H9 (cell line): ENCODE results near the gene SDF2. TPM values are rescaled to one million over a fixed set of nuclear protein-coding genes. Genes with fewer than 3 reads are reported as not detected.

Source experiments
- DNase-seq: peaks from one replicate; pipeline ENCODE4 v3.0.0-alpha.2; 2017
- H2AFZ ChIP-seq: one replicate; pipeline ENCODE4 v1.6.1; 2013; ENCODE audit warnings: mild to moderate bottlenecking, low read length, control low read depth, moderate library complexity
- H2AK5ac ChIP-seq: 2 replicates; pipeline ENCODE4 v1.6.1; 2013; ENCODE audit warnings: low read length, control low read depth, mixed read lengths; ENCODE audit not compliant: insufficient read length
- H2BK120ac ChIP-seq: one replicate; pipeline ENCODE4 v1.6.1; 2013; ENCODE audit warnings: low read depth, mild to moderate bottlenecking, low read length, control low read depth, inconsistent platforms; ENCODE audit not compliant: poor library complexity, severe bottlenecking
- H2BK12ac ChIP-seq: 2 replicates; pipeline ENCODE4 v1.6.1; 2013; ENCODE audit warnings: low read length, control low read depth, mixed read lengths, low read depth; ENCODE audit not compliant: insufficient read length
- H2BK15ac ChIP-seq: 2 replicates; pipeline ENCODE4 v1.6.1; 2013; ENCODE audit warnings: low read depth, low read length, control low read depth
- H2BK20ac ChIP-seq: one replicate; pipeline ENCODE4 v1.6.1; 2013; ENCODE audit warnings: low read depth, mild to moderate bottlenecking, low read length, control low read depth, inconsistent platforms; ENCODE audit not compliant: poor library complexity, severe bottlenecking
- H2BK5ac ChIP-seq: 2 replicates; pipeline ENCODE4 v1.6.1; 2013; ENCODE audit warnings: low read length, control low read depth, mixed read lengths; ENCODE audit not compliant: insufficient read length
- H3K14ac ChIP-seq: 2 replicates; pipeline ENCODE4 v1.6.1; 2013; ENCODE audit warnings: low read length, control low read depth; ENCODE audit not compliant: insufficient read depth
- H3K18ac ChIP-seq: 2 replicates; pipeline ENCODE4 v1.6.1; 2013; ENCODE audit warnings: low read depth, mild to moderate bottlenecking, mixed read lengths, low read length, control low read depth; ENCODE audit not compliant: insufficient read length
- H3K23ac ChIP-seq: 2 replicates; pipeline ENCODE4 v1.6.1; 2013; ENCODE audit warnings: low read length, control low read depth, mixed read lengths, low read depth; ENCODE audit not compliant: insufficient read length
- H3K23me2 ChIP-seq: 2 replicates; pipeline ENCODE4 v1.6.1; 2013; ENCODE audit warnings: low read depth, mild to moderate bottlenecking, mixed read lengths, low read length, control low read depth; ENCODE audit not compliant: insufficient read length, poor library complexity, severe bottlenecking
- H3K27ac ChIP-seq: 2 replicates; pipeline ENCODE4 v1.5.1; 2013; ENCODE audit warnings: low read length, control low read depth, mixed read lengths, low read depth; ENCODE audit not compliant: insufficient read length
- H3K27me3 ChIP-seq: 2 replicates; pipeline ENCODE4 v1.6.1; 2013; ENCODE audit warnings: low read length, control low read depth, inconsistent platforms; ENCODE audit not compliant: insufficient read depth
- H3K4ac ChIP-seq: 2 replicates; pipeline ENCODE4 v1.6.1; 2013; ENCODE audit warnings: low read depth, mild to moderate bottlenecking, control low read depth, inconsistent platforms, low read length, moderate library complexity
- H3K4me1 ChIP-seq: 2 replicates; pipeline ENCODE4 v1.6.1; 2013; ENCODE audit warnings: low read length, control low read depth, inconsistent platforms; ENCODE audit not compliant: insufficient read depth
- H3K4me2 ChIP-seq: 2 replicates; pipeline ENCODE4 v1.6.1; 2013; ENCODE audit warnings: low read length, control low read depth, mixed read lengths; ENCODE audit not compliant: insufficient read length, insufficient read depth
- H3K56ac ChIP-seq: 2 replicates; pipeline ENCODE4 v1.6.1; 2013; ENCODE audit warnings: low read depth, mild to moderate bottlenecking, mixed read lengths, low read length, control low read depth; ENCODE audit not compliant: insufficient read length
- H3K79me1 ChIP-seq: 2 replicates; pipeline ENCODE4 v1.6.1; 2013; ENCODE audit warnings: low read depth, mild to moderate bottlenecking, moderate library complexity, low read length, control low read depth, inconsistent platforms; ENCODE audit not compliant: insufficient read depth, poor library complexity, severe bottlenecking
- H3K79me2 ChIP-seq: 2 replicates; pipeline ENCODE4 v1.6.1; 2013; ENCODE audit warnings: low read length, control low read depth, inconsistent platforms; ENCODE audit not compliant: insufficient read depth
- H3K9ac ChIP-seq: 2 replicates; pipeline ENCODE4 v1.6.1; 2013; ENCODE audit warnings: low read length, control low read depth, mixed read lengths; ENCODE audit not compliant: insufficient read length; ENCODE audit errors: extremely low read depth
- H3K9me3 ChIP-seq: one replicate; pipeline ENCODE4 v1.6.1; 2013; ENCODE audit warnings: low read depth, low read length, inconsistent platforms; ENCODE audit not compliant: control insufficient read depth
- H3T11ph ChIP-seq: one replicate; pipeline ENCODE4 v1.6.1; 2013; ENCODE audit warnings: mild to moderate bottlenecking, low read length, control low read depth, inconsistent platforms
- H4K20me1 ChIP-seq: one replicate; pipeline ENCODE4 v1.6.1; 2013; ENCODE audit not compliant: control insufficient read depth, insufficient read length, insufficient read depth
- H4K5ac ChIP-seq: 2 replicates; pipeline ENCODE4 v1.6.1; 2013; ENCODE audit warnings: low read depth, mild to moderate bottlenecking, mixed read lengths, low read length, control low read depth; ENCODE audit not compliant: insufficient read length
- H4K8ac ChIP-seq: replicated peaks from 2 replicates; pipeline ENCODE4 v1.6.1; 2013; ENCODE audit warnings: low read length, control low read depth, mixed read lengths, low read depth; ENCODE audit not compliant: insufficient read length
- H4K91ac ChIP-seq: 2 replicates; pipeline ENCODE4 v1.6.1; 2013; ENCODE audit warnings: low read depth, mild to moderate bottlenecking, moderate library complexity, mixed read lengths, low read length, control low read depth; ENCODE audit not compliant: insufficient read length
- H3K27ac Mint-ChIP-seq, 3 experiments: 2 replicates in 2 of 3; 3 replicates in 1 of 3; pipeline ENCODE4 v1.8.0; 2020 to 2021; ENCODE audit warnings: mixed read lengths in 3 of 3, mild to moderate bottlenecking in 1 of 3, moderate library complexity in 1 of 3
- H3K27me3 Mint-ChIP-seq: 2 replicates; pipeline ENCODE4 v1.8.0; 2021; ENCODE audit warnings: low read depth, mild to moderate bottlenecking, moderate library complexity, mixed read lengths
- H3K36me3 Mint-ChIP-seq, 3 experiments: 2 replicates in 2 of 3; 3 replicates in 1 of 3; pipeline ENCODE4 v1.8.0; 2020 to 2021; ENCODE audit warnings: low read depth in 3 of 3, mixed read lengths in 3 of 3; ENCODE audit not compliant: insufficient read depth in 1 of 3
- H3K4me1 Mint-ChIP-seq, 2 experiments: 2 replicates each; pipeline ENCODE4 v1.8.0; 2020; ENCODE audit warnings: mixed read lengths in 2 of 2
- H3K4me3 Mint-ChIP-seq, 2 experiments: 2 replicates in 1 of 2; 3 replicates in 1 of 2; pipeline ENCODE4 v1.8.0; 2020 to 2021; ENCODE audit warnings: mild to moderate bottlenecking in 2 of 2, mixed read lengths in 2 of 2, moderate library complexity in 1 of 2
- H3K9me3 Mint-ChIP-seq, 2 experiments: 2 replicates in 1 of 2; 3 replicates in 1 of 2; pipeline ENCODE4 v1.8.0; 2020; ENCODE audit warnings: mild to moderate bottlenecking in 2 of 2, mixed read lengths in 2 of 2, moderate library complexity in 1 of 2
- WGBS: extraction: QIAGEN DNeasy Blood & Tissue Kit; methylation state at CpG from one replicate; pipeline ENCODE4 v1.1.7; 2013; ENCODE audit warnings: missing lambda C conversion rate, low lambda C conversion rate, mixed read lengths; ENCODE audit not compliant: insufficient read length; ENCODE audit errors: extremely low coverage; 5-methylcytosine and 5-hydroxymethylcytosine counted together
- total RNA-seq: library from RNA; stranded (reverse); gene quantifications from 2 replicates; pipeline ENCODE4 v1.2.1, GENCODE V29; 2021
- TF ChIP-seq, protein P1 (sequence below): fragments of 200-600 bp; sonication (generic); conservative IDR thresholded peaks from 3 replicates; pipeline ENCODE4 v1.8.0; 2021; ENCODE audit warnings: antibody characterized with exemption, mild to moderate bottlenecking

The SDF2 gene
- total RNA-seq, 1 experiment from 2014 or later = 40.2 TPM

- H3K27ac Mint-ChIP-seq = peak overlapping the region in 1 of 3 experiments; percentile 38; a peak in 3 of 7 replicates
- H4K20me1 ChIP-seq = no peaks in the 10 kb centered on the region
- no peak overlapping the region for H3K4me3 Mint-ChIP-seq
Measured at GRCh38 chr17:28665994-28666393, 4.3 kb upstream of the SDF2 start.

More at GRCh38 chr17:28665994-28666393, 4.3 kb upstream of the SDF2 start:
- H2BK120ac ChIP-seq = no peak overlapping the region
- H3K79me2 ChIP-seq = peaks cover 20% of the 10 kb centered on the region; the same call in 1 of the 2 replicates
- no peaks in the 10 kb centered on the region for H3K9me3 ChIP-seq
- H3K56ac ChIP-seq = no peak overlapping the region
- H3K4me2 ChIP-seq = no peak overlapping the region
- no peak overlapping the region for H2AFZ ChIP-seq
- H3K4ac ChIP-seq = no peak overlapping the region
- H3K27ac ChIP-seq = no peak overlapping the region
- H3K4me1 ChIP-seq = peaks cover 1% of the 10 kb centered on the region; the same call in 1 of the 2 replicates
- no peaks in the 10 kb centered on the region for H3K27me3 ChIP-seq
- no peak overlapping the region for H2AK5ac ChIP-seq
- H3K18ac ChIP-seq = no peak overlapping the region
- Mint-ChIP-seq H3K36me3 (peaks cover 7 to 47% (median 45%) of the 10 kb centered on the region in 3 experiments), H3K9me3 (peaks cover 4 to 7% of the 10 kb centered on the region in 2 experiments; a peak in 4 of 5 replicates), H3K4me1 (peaks cover 15% of the 10 kb centered on the region in 2 experiments), H3K27me3 (no peaks in the 10 kb centered on the region; the same call in 1 of the 2 replicates)
- peaks cover 9% of the 10 kb centered on the region for H3K79me1 ChIP-seq
- no peak overlapping the region for H2BK5ac ChIP-seq
- no peak overlapping the region for H3T11ph ChIP-seq
- no peak overlapping the region for H4K91ac ChIP-seq
- no peak overlapping the region for H2BK20ac ChIP-seq
- TF ChIP-seq, protein P1, sequence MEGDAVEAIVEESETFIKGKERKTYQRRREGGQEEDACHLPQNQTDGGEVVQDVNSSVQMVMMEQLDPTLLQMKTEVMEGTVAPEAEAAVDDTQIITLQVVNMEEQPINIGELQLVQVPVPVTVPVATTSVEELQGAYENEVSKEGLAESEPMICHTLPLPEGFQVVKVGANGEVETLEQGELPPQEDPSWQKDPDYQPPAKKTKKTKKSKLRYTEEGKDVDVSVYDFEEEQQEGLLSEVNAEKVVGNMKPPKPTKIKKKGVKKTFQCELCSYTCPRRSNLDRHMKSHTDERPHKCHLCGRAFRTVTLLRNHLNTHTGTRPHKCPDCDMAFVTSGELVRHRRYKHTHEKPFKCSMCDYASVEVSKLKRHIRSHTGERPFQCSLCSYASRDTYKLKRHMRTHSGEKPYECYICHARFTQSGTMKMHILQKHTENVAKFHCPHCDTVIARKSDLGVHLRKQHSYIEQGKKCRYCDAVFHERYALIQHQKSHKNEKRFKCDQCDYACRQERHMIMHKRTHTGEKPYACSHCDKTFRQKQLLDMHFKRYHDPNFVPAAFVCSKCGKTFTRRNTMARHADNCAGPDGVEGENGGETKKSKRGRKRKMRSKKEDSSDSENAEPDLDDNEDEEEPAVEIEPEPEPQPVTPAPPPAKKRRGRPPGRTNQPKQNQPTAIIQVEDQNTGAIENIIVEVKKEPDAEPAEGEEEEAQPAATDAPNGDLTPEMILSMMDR = no peak
- no peak overlapping the region for H4K5ac ChIP-seq
- no peak for DNase-seq
- no peak overlapping the region for H3K23ac ChIP-seq
- peak overlapping the region; percentile 11 for H3K9ac ChIP-seq
- H4K8ac ChIP-seq = no peak overlapping the region
- no peak overlapping the region for H2BK12ac ChIP-seq
- no peak overlapping the region for H2BK15ac ChIP-seq
- H3K23me2 ChIP-seq = peaks cover 5% of the 10 kb centered on the region
- no peak overlapping the region for H3K14ac ChIP-seq
- no CpG with 5 or more reads among the region's 2 CpGs for WGBS
